UCSD-AML1 (cell line): ENCODE data around the gene CPVL.

Source experiments
- DNase-seq: peaks from one replicate; lab custom pipeline; 2025; ENCODE audit not compliant: unreplicated experiment; lab: John Stamatoyannopoulos, UW

The CPVL gene

DNA sequence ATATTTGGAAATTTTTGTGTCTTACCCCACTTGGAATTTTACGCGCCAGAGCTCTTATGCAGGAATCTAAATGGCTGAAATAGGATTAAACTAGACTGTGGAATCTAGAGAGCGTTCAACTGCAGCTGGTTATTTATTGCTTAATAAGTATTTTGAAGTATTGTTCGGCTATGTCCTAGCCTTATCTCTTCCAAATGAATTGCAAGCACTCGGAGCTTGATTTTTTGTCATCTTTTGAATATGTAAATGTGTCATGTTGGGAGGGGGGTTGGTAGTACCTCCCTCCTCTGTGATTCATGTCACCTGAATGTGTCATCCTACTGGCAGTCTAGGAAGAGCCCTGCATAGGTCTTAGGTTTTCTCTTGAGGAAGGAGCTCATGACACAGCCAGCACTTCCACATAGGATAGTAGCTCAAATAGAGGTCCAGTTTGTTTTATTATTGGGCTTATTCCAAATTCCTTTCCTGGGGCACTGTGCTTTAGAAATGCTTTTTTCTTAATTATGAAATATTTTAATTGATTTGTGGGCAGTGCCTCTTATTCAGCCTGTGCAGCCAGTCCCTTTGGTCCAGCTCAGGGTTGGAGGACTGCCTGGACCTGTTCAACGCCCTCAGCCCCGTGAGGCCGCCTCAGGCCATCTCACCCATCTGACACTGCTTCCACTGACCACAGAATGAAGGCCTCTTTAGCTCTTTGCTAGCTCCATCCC lies 165.7 kb downstream of the CPVL start:
- no peak for DNase-seq

DNA sequence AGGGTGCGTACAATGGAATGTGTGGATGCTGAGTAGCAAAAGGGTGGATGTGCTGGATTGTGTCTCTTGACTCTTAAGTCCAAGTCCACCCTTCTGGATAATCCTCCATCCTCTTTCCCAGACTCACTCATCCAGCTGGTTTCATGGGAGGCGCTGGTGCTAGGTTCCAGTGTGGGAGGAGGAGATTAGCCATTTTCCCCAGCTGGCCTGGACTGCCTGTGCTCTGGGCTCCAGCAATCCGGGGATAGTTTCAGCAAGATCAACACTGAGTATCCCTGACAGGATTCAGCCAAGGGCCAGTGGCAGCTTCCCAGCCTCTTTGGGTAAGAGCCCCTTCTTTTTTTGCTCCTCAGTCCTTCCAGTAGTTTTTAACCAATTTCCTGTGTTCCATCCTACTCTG lies 166.6 kb downstream of the CPVL start:
- no peak for DNase-seq

DNA sequence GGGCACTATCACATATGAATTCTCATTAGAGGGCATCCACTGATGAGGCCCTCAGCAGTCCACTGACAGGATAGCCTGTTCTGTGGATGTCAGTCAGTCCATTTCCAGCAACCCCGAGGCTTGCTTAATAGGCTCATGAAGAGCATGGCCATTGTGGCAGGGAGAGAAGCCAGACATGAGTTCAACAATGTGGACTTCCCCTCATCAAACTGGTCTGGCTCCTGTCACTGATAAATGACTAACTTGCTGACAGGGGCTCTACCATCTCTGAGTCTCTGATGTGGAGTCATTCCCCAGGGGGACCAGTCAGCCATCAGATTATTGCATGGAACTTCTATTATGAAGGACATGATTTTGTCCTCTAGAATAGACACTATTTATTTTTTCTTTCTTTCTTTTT lies 168.5 kb downstream of the CPVL start:
- no peak for DNase-seq

DNA sequence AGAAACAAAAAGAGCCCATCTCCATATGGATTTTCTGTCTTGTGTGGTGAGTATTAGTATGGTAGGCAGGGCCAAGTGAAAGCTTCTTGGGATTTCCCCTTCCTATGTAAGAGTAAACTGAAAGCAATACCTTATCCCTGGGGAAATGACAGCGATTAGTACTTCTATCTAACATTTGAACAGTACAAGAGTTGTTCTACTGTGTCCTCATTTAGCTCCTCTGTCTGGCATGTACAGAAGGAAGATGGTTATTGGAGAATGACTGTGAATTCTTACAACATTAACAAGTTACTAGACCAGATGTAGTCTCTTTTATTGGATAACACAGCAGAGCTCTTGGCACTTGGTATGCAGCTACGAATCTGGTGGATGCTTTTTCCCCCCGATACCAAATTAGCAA lies 170.3 kb downstream of the CPVL start:
- no peak for DNase-seq

- DNase-seq = no peak
These were observed 172.7 kb downstream of the CPVL start for GRCh38 chr7:28973591-28973990.

GRCh38 chr7:28964056-28964455 lies 182.3 kb downstream of the CPVL start:
- no peak for DNase-seq

DNA sequence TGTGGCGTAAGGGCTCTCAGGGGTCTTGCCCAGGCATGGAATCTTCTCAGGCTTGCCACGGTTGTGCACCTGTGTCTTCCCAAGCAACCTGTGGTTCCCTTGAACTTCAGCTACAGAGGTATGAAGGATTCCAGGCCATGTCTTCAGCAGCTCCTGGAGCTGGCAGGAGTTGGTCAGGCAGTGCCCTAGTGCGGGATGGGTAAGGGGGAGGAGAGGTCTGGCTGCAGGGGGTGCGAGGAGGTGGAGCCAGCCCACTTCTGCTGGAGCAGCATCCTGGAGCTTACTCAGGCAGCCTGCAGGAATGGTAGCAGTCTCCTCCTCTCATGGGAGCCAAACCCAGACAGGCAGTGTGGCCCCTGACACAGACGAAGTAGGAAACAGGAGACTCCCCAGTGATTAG lies 184.4 kb downstream of the CPVL start:
- DNase-seq = no peak

DNA sequence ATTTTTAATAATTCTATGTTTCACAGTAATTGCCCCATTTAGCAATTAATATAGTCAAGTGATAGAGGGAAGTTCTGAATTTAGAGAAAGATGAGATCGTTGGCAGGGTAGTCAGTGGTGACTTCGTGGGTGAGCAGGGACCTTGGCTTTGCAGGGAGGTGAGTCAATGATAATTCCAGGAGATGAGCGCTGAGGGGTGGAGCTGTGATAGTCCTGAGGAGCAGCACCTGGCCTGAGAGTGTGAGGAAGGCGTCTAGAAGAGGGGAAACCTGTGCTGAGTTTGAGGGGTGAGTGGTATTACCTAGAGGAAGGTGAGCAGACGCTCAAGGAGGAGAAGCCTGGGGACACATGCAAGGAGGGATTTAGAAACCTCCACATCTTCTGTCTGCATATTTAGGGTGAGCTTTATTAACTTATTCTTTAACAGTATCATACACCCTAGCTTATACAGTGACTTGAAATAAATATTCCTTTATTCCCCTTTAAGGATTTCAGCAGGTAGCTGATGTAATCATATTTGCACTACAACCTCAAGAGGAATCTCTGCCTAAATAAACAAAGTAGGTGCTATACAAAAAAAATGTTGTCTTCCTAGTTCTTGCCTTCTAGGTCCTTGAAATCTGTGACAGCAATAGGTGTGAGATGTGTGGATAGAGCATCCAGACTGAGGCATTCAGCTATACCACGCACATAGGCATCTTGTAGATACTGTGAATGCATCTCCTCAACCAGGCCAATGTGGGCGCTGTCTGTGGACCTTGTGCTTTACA lies 186.1 kb downstream of the CPVL start:
- no peak for DNase-seq

GRCh38 chr7:28958980-28959347 lies 187.4 kb downstream of the CPVL start:
- DNase-seq = no peak

DNA sequence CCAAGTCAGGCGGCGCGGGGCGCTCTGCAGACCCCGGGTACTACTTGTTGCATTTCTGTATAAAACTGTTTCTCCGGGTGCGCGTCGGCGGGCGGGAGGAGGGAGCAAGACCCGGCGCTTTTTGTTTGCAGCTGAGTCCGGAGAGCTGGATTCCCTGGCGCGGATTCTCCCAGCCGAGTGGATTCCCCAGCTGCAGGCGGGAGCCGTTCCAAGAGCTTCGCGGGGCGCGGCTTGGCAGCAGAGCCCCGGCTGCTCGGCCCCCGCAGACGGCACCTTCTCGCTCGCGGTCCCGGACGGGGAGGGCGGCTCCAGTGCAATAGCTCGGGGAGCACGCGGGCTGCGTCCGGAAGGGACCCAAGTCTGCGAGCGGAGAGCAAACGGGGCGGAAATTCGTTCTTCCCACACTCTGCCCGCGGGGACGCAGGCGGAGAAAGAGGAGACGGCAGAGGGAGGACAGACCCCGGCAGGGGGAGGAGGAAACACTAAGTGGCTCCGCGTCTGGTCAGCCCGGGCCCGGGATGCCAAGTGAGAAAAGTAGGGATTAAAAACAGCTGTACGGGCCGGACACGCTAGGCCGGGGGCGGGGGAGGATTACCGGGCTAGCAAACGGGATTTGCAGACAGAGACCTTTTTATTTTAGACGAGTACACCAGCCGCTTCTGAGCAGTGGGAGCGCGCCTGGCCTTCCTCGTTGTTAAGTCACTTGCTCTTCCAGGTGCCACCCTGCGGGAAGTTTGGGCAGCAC lies 187.9 kb downstream of the CPVL start, which contains the start of gene TRIL:
TRIL (minus strand) TSS at position 96 of the 745 bp plus-strand sequence. CDS start 284 bp downstream, outside the sequence.
- no peak for DNase-seq

- no peak for DNase-seq
These were observed 188.5 kb downstream of the CPVL start for GRCh38 chr7:28957751-28958234.

- no peak for DNase-seq
These were observed 189.1 kb downstream of the CPVL start for GRCh38 chr7:28957064-28957750.

DNA sequence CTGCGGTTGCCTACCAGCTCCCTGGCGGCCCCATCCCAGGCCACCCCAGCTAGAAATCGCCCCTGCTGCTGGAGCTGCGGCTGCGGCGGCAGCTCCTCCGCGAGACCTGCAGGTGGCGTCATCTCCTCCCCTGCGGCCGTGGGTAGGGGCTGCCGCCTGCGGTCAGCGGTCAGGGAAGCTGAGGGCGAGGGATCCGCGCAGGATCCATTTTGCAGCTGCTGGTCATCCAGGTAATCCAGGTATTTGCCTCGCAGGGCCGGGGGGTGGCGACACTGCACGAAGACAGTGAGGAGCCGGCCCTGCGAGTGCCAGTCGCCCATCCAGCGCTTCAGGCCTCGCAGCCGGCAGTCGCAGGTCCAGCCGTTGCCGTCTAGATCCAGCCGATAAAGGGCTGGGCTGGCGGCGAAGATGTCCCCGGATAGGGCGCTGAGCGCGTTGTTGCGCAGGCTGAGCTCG lies 189.7 kb downstream of the CPVL start:
- DNase-seq = no peak

GRCh38 chr7:28955718-28956607 lies 190.4 kb downstream of the CPVL start:
- DNase-seq = no peak

GRCh38 chr7:28955356-28955717 lies 191.0 kb downstream of the CPVL start:
- no peak for DNase-seq

- no peak for DNase-seq
These were observed 191.4 kb downstream of the CPVL start for GRCh38 chr7:28954946-28955345.

- DNase-seq = no peak
These were observed 191.9 kb downstream of the CPVL start for GRCh38 chr7:28954471-28954870.

DNA sequence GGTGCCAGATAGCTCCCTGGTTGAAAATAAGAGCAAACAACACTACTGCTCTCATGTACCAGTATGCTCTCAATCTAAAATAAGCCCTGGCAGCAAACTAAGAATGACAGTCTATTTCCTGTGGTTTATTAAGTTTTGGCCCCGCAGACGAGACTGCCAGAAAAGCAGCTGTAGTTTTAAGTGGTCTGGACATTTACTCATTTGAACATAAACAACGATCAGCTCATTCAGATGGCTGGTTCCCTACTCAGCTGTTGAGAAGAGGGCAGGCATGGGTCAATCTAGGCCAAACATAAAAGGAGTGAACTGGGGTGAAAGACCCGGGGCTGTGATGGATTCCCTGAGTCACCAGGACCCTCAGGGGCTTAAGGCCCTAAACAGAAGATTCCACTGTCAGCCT lies 192.7 kb downstream of the CPVL start:
- DNase-seq = no peak
